Measurements from ENCODE around the gene TANGO2.

DNA sequence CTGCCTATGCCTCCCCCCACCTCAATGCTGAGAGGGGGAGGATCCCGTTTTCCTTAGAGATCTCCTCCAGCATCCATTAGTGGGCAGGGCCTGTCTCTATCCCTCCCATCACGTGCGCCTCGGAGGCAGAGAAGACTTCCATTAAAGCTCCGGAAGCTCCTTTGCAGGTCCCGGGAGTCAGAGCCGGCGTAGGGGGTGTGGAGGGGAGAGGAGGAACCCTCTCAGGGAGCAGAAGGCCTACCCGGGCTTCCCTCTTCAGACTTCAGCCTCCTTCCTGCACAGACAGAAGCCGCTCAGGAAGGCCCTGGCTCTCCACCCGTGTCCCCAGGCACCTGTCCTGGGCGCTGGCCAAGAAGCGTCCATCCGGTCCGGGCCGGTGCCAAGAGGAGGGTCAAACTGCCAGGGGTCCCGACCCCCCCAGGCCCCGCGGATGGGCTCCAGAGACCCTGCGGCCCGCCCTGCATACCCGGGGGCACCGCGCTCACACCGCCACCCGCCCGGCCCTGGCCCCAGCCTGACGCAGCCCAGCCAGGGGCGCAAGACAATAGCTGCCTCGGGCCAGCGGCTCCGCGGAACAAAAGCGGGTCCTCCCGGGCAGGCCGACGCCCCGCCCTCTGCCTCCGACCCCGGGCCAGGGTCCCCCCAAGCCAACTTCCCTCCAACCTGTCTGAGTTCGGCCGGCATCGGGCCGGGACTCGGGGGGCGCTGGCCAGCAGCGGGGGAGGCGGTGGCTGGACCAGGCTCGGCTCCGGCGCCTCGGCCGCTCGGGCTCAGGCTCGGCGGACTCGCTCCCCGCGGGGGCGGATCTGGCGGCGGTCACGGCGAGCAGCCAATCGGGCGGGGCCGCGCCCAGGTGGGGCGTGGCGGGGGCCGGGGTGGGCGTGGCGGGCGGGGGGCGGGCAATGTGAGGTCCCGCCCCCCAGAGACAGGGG is 34.2 kb upstream of the TANGO2 start:
- no peak for TF ChIP-seq POLR2A (IDR thresholded peaks at IDR 0.05; ENCODE audit: low read length)
- TF ChIP-seq GATA1 (IDR thresholded peaks at IDR 0.05; ENCODE audit: low read depth, low read length): no peak
